ENCODE results near the gene ZNF780A.

ZNF780A gene

GRCh38 chr19:40088299-40089047 is 2.3 kb downstream of the ZNF780A start:
- Histone ChIP-seq H4K20me1 (ENCODE audit: insufficient read depth, low read length) (no peaks in the 10 kb centered on the region), H3K9ac (ENCODE audit: low read length) (no peak overlapping the region), H3K9me2 (replicated peaks; ENCODE audit: insufficient read depth, low read length) (no peaks in the 10 kb centered on the region), H3K36me3 (replicated peaks; ENCODE audit: insufficient read depth, low read length) (no peaks in the 10 kb centered on the region), H3K9me3 (replicated peaks; ENCODE audit: insufficient read depth, low read length) (no peaks in the 10 kb centered on the region), H3K27me3 (replicated peaks; ENCODE audit: insufficient read depth, low read length) (no peaks in the 10 kb centered on the region), H3K27ac (ENCODE audit: low read length) (no peak overlapping the region), H2AFZ (ENCODE audit: low read length) (no peak overlapping the region), H3K4me1 (ENCODE audit: low read length) (peaks cover 10% of the 10 kb centered on the region), H3K79me2 (ENCODE audit: low read length) (peaks cover 49% of the 10 kb centered on the region), H3K4me3 (ENCODE audit: low read length) (no peak overlapping the region), H3F3A (ENCODE audit: insufficient read depth, low read length) (peaks cover 5% of the 10 kb centered on the region; the same call in 1 of the 2 replicates), H3K4me2 (ENCODE audit: low read depth, low read length) (no peak overlapping the region)
- no peak for DNase-seq
- TF ChIP-seq CTCF (IDR thresholded peaks at IDR 0.05; ENCODE audit: low read length) (no peak), EZH2 (optimal IDR thresholded peaks at IDR 0.05; ENCODE audit: low read depth, low read length) (no peak), EZH2phosphoT487 (IDR thresholded peaks at IDR 0.05; ENCODE audit: low read length) (no peak)

- no peak overlapping the region for H3K27ac ChIP-seq (ENCODE audit: low read length)
- no peaks in the 10 kb centered on the region for H3K27me3 ChIP-seq (replicated peaks; ENCODE audit: insufficient read depth, low read length)
- DNase-seq = no peak
- H4K20me1 ChIP-seq (ENCODE audit: insufficient read depth, low read length) = no peaks in the 10 kb centered on the region
- peaks cover 3% of the 10 kb centered on the region; the same call in 1 of the 2 replicates for H3K36me3 ChIP-seq (replicated peaks; ENCODE audit: insufficient read depth, low read length)
- H3K9me2 ChIP-seq (replicated peaks; ENCODE audit: insufficient read depth, low read length) = no peaks in the 10 kb centered on the region
- H3K4me3 ChIP-seq (ENCODE audit: low read length) = no peak overlapping the region
- H2AFZ ChIP-seq (ENCODE audit: low read length) = no peak overlapping the region
- TF ChIP-seq EZH2 (optimal IDR thresholded peaks at IDR 0.05; ENCODE audit: low read depth, low read length) (no peak), EZH2phosphoT487 (IDR thresholded peaks at IDR 0.05; ENCODE audit: low read length) (no peak), CTCF (IDR thresholded peaks at IDR 0.05; ENCODE audit: low read length) (no peak)
- H3K4me2 ChIP-seq (ENCODE audit: low read depth, low read length) = no peak overlapping the region
- H3K4me1 ChIP-seq (ENCODE audit: low read length) = 0 out of 2 replicates have a peak, but pooled peaks cover 5% of the 10 kb centered on the region
- H3F3A ChIP-seq (ENCODE audit: insufficient read depth, low read length) = no peaks in the 10 kb centered on the region
- no peak overlapping the region for H3K9ac ChIP-seq (ENCODE audit: low read length)
- H3K79me2 ChIP-seq (ENCODE audit: low read length) = peaks cover 34% of the 10 kb centered on the region
- H3K9me3 ChIP-seq (replicated peaks; ENCODE audit: insufficient read depth, low read length) = no peaks in the 10 kb centered on the region
Observed at GRCh38 chr19:40084948-40085347, 5.8 kb downstream of the ZNF780A start.

DNA sequence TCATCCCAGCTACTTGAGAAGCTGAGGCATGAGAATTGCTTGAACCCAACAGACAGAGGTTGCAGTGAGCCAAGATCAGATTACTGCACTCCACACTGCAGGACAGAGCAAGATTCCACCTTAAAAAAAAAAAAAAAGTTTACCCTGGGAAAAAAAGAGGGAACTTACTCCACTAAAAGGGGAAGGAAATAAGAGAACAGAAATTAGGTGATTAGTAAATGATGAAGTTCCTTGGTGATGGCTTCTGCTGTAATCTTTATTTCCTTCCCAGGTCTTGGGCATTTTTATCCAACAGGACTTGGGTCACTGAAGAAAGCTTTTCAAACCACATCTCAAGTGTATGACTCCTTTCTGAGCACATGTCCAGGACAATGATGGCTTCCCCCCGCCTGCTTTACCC is 9.3 kb downstream of the ZNF780A start:
- no peaks in the 10 kb centered on the region for H3F3A ChIP-seq (ENCODE audit: insufficient read depth, low read length)
- no peak overlapping the region for H3K27ac ChIP-seq (ENCODE audit: low read length)
- no peaks in the 10 kb centered on the region; the same call in 1 of the 2 replicates for H3K79me2 ChIP-seq (ENCODE audit: low read length)
- no peaks in the 10 kb centered on the region for H3K4me1 ChIP-seq (ENCODE audit: low read length)
- no peak for TF ChIP-seq CTCF (IDR thresholded peaks at IDR 0.05; ENCODE audit: low read length)
- TF ChIP-seq EZH2phosphoT487 (IDR thresholded peaks at IDR 0.05; ENCODE audit: low read length) = no peak
- TF ChIP-seq EZH2 (optimal IDR thresholded peaks at IDR 0.05; ENCODE audit: low read depth, low read length) = no peak
- no peak overlapping the region for H3K4me2 ChIP-seq (ENCODE audit: low read depth, low read length)
- no peaks in the 10 kb centered on the region for H3K9me2 ChIP-seq (replicated peaks; ENCODE audit: insufficient read depth, low read length)
- H3K27me3 ChIP-seq (replicated peaks; ENCODE audit: insufficient read depth, low read length) = no peaks in the 10 kb centered on the region
- H3K4me3 ChIP-seq (ENCODE audit: low read length) = no peak overlapping the region
- no peak overlapping the region for H3K9ac ChIP-seq (ENCODE audit: low read length)
- no peak overlapping the region for H2AFZ ChIP-seq (ENCODE audit: low read length)
- H4K20me1 ChIP-seq (ENCODE audit: insufficient read depth, low read length) = no peaks in the 10 kb centered on the region
- DNase-seq = no peak
- H3K9me3 ChIP-seq (replicated peaks; ENCODE audit: insufficient read depth, low read length) = no peaks in the 10 kb centered on the region
- peaks cover 3% of the 10 kb centered on the region; the same call in 1 of the 2 replicates for H3K36me3 ChIP-seq (replicated peaks; ENCODE audit: insufficient read depth, low read length)
